IMR-90 (cell line): Measurements from ENCODE around the gene DVL3. TPM values are rescaled to one million over a fixed set of nuclear protein-coding genes. Genes with fewer than 3 reads are reported as not detected.

Experiments used
- ATAC-seq: fragments of 200-7000 bp; cut with Tn5 transposase; 2 replicates; pipeline ENCODE4 v1.9.1; 2020; ENCODE audit warnings: low read depth, mild to moderate bottlenecking, moderate library complexity
- BruUV-seq: library from RNA; stranded (reverse); fragments of 400-500 nt; replicated peaks from 2 replicates; lab custom pipeline; 2021; lab: Mats Ljungman, UMichigan
- CTCF ChIA-PET: fragments of 300-600 bp; formaldehyde crosslinking; extraction: SDS; loops from one replicate; lab custom pipeline; 2021; ENCODE audit warnings: antibody characterized with exemption; lab: Yijun Ruan, JAX
- POLR2A ChIA-PET: fragments of 300-600 bp; sonication (Branson Sonifier 250); formaldehyde crosslinking; loops from one replicate; lab custom pipeline; 2022; ENCODE audit warnings: antibody characterized with exemption; ENCODE audit not compliant: unreplicated experiment; lab: Charles Lee
- DNase-seq: peaks from one replicate; pipeline ENCODE4 v3.0.0; 2013
- H2AFZ ChIP-seq: replicated peaks from 2 replicates; pipeline ENCODE3; 2013; ENCODE audit warnings: low read length, mild to moderate bottlenecking; ENCODE audit not compliant: poor library complexity
- H2AK5ac ChIP-seq: 2 replicates; pipeline ENCODE4 v1.6.1; 2013; ENCODE audit warnings: low read depth, low read length, inconsistent platforms
- H2AK9ac ChIP-seq: replicated peaks from 2 replicates; pipeline ENCODE3; 2013; ENCODE audit warnings: mild to moderate bottlenecking, low read depth, low read length, moderate library complexity; ENCODE audit not compliant: poor library complexity
- H2BK120ac ChIP-seq: 2 replicates; pipeline ENCODE4 v1.6.1; 2013; ENCODE audit warnings: low read depth, low read length, inconsistent platforms
- H2BK15ac ChIP-seq: 3 replicates; pipeline ENCODE4 v1.6.1; 2013; ENCODE audit warnings: low read depth, low read length, inconsistent platforms
- H2BK20ac ChIP-seq: 2 replicates; pipeline ENCODE4 v1.6.1; 2013; ENCODE audit warnings: low read depth, mild to moderate bottlenecking, inconsistent platforms, low read length, moderate library complexity
- H2BK5ac ChIP-seq: 2 replicates; pipeline ENCODE4 v1.6.1; 2013; ENCODE audit warnings: mild to moderate bottlenecking, low read depth, low read length, inconsistent platforms; ENCODE audit not compliant: poor library complexity, severe bottlenecking
- H3K14ac ChIP-seq: replicated peaks from 2 replicates; pipeline ENCODE4 v1.6.1; 2013; ENCODE audit warnings: low read depth, low read length, inconsistent platforms
- H3K18ac ChIP-seq: 2 replicates; pipeline ENCODE4 v1.6.1; 2013; ENCODE audit warnings: low read depth, low read length, control low read depth
- H3K23ac ChIP-seq: 2 replicates; pipeline ENCODE4 v1.6.1; 2013; ENCODE audit warnings: low read depth, low read length, inconsistent platforms
- H3K27ac ChIP-seq: 2 replicates; pipeline ENCODE4 v1.5.1; 2013; ENCODE audit warnings: mild to moderate bottlenecking, control low read depth, low read length; ENCODE audit not compliant: insufficient read depth
- H3K27me3 ChIP-seq: 2 replicates; pipeline ENCODE4 v1.6.1; 2013; ENCODE audit warnings: low read length; ENCODE audit not compliant: control insufficient read depth, insufficient read depth
- H3K36me3 ChIP-seq: 2 replicates; pipeline ENCODE4 v1.6.1; 2013; ENCODE audit warnings: low read length, mixed read lengths; ENCODE audit not compliant: control insufficient read depth, insufficient read depth
- H3K4ac ChIP-seq: 2 replicates; pipeline ENCODE4 v1.6.1; 2013; ENCODE audit warnings: low read depth, low read length, inconsistent platforms
- H3K4me1 ChIP-seq: 2 replicates; pipeline ENCODE4 v1.6.1; 2013; ENCODE audit warnings: low read length, mixed read lengths; ENCODE audit not compliant: control insufficient read depth, insufficient read depth
- H3K4me2 ChIP-seq: 2 replicates; pipeline ENCODE4 v1.6.1; 2013; ENCODE audit warnings: low read depth, mild to moderate bottlenecking, control low read depth, low read length, moderate library complexity
- H3K4me3 ChIP-seq: 2 replicates; pipeline ENCODE4 v1.5.1; 2013; ENCODE audit warnings: low read depth, mild to moderate bottlenecking, control low read depth, low read length, moderate library complexity; ENCODE audit not compliant: insufficient read depth
- H3K56ac ChIP-seq: 2 replicates; pipeline ENCODE4 v1.6.1; 2013; ENCODE audit warnings: low read length, inconsistent platforms; ENCODE audit not compliant: insufficient read depth; ENCODE audit errors: extremely low read depth
- H3K79me1 ChIP-seq, 2 experiments: 2 replicates each; pipeline ENCODE4 v1.6.1; 2013; ENCODE audit warnings: low read length in 2 of 2, inconsistent platforms in 1 of 2, low read depth in 1 of 2
- H3K9ac ChIP-seq: 2 replicates; pipeline ENCODE4 v1.6.1; 2013; ENCODE audit warnings: low read depth, low read length, control low read depth
- H3K9me1 ChIP-seq: 2 replicates; pipeline ENCODE4 v1.6.1; 2013; ENCODE audit warnings: low read length, inconsistent platforms; ENCODE audit not compliant: insufficient read depth
- H3K9me3 ChIP-seq: 2 replicates; pipeline ENCODE4 v1.6.1; 2013; ENCODE audit warnings: low read length; ENCODE audit not compliant: control insufficient read depth, insufficient read depth
- H4K20me1 ChIP-seq: 2 replicates; pipeline ENCODE4 v1.6.1; 2013; ENCODE audit warnings: low read length, inconsistent platforms; ENCODE audit not compliant: insufficient read depth
- H4K5ac ChIP-seq: 2 replicates; pipeline ENCODE4 v1.6.1; 2013; ENCODE audit warnings: mild to moderate bottlenecking, low read depth, low read length, control low read depth
- H4K8ac ChIP-seq, 2 experiments: 2 replicates each; pipeline ENCODE4 v1.6.1; 2013; ENCODE audit warnings: low read depth in 2 of 2, low read length in 2 of 2, control low read depth in 1 of 2, inconsistent platforms in 1 of 2
- H4K91ac ChIP-seq: 2 replicates; pipeline ENCODE4 v1.6.1; 2013; ENCODE audit warnings: low read depth, low read length, inconsistent platforms; ENCODE audit not compliant: insufficient read depth
- BHLHE40 ChIP-seq: fragments of 150-350 bp; IDR thresholded peaks from 2 replicates; pipeline ENCODE4 v1.6.1; 2016; ENCODE audit warnings: mild to moderate bottlenecking, low read depth, low read length
- CEBPB ChIP-seq: IDR thresholded peaks from 2 replicates; pipeline ENCODE4 v1.6.1; 2012; ENCODE audit warnings: low read depth, low read length, improper control_type of control experiment
- CHD1 ChIP-seq: IDR thresholded peaks from 2 replicates; pipeline ENCODE4 v1.6.1; 2012; ENCODE audit warnings: low read depth, low read length, improper control_type of control experiment
- CTCF ChIP-seq: conservative IDR thresholded peaks from 2 replicates; pipeline ENCODE4 v1.5.1; 2012; ENCODE audit warnings: mild to moderate bottlenecking, low read depth, low read length, improper control_type of control experiment
- ELK1 ChIP-seq: fragments of 150-350 bp; IDR thresholded peaks from 2 replicates; pipeline ENCODE4 v1.6.1; 2016; ENCODE audit warnings: low read depth, mild to moderate bottlenecking, low read length, moderate library complexity, borderline replicate concordance
- FOS ChIP-seq: fragments of 150-350 bp; IDR thresholded peaks from 2 replicates; pipeline ENCODE4 v1.6.1; 2016; ENCODE audit warnings: low read depth, low read length
- MAFK ChIP-seq: IDR thresholded peaks from 2 replicates; pipeline ENCODE4 v1.6.1; 2012; ENCODE audit warnings: low read depth, low read length, improper control_type of control experiment
- MAZ ChIP-seq: IDR thresholded peaks from 2 replicates; pipeline ENCODE4 v1.6.1; 2012; ENCODE audit warnings: low read depth, mild to moderate bottlenecking, low read length, improper control_type of control experiment, moderate library complexity, borderline replicate concordance
- MXI1 ChIP-seq: IDR thresholded peaks from 2 replicates; pipeline ENCODE4 v1.6.1; 2012; ENCODE audit warnings: low read depth, mild to moderate bottlenecking, low read length, moderate library complexity, borderline replicate concordance
- NFE2L2 ChIP-seq: fragments of 150-350 bp; IDR thresholded peaks from 2 replicates; pipeline ENCODE4 v1.6.1; 2016; ENCODE audit warnings: low read depth, mild to moderate bottlenecking, low read length
- POLR2A ChIP-seq: IDR thresholded peaks from 2 replicates; pipeline ENCODE4 v1.6.1; 2012; ENCODE audit warnings: mild to moderate bottlenecking, low read depth, low read length
- RAD21 ChIP-seq: IDR thresholded peaks from 2 replicates; pipeline ENCODE4 v1.6.1; 2012; ENCODE audit warnings: low read length, improper control_type of control experiment
- RCOR1 ChIP-seq: IDR thresholded peaks from 2 replicates; pipeline ENCODE4 v1.6.1; 2012; ENCODE audit warnings: mild to moderate bottlenecking, low read length, improper control_type of control experiment; ENCODE audit not compliant: insufficient replicate concordance
- RFX5 ChIP-seq: IDR thresholded peaks from 2 replicates; pipeline ENCODE4 v1.8.0; 2012; ENCODE audit warnings: low read depth, mild to moderate bottlenecking, low read length, moderate library complexity
- SMC3 ChIP-seq: fragments of 150-350 bp; IDR thresholded peaks from 2 replicates; pipeline ENCODE4 v1.6.1; 2016; ENCODE audit warnings: low read depth, mild to moderate bottlenecking, antibody characterized with exemption, low read length, moderate library complexity
- USF2 ChIP-seq: fragments of 150-350 bp; IDR thresholded peaks from 2 replicates; pipeline ENCODE4 v1.6.1; 2017; ENCODE audit warnings: mild to moderate bottlenecking, antibody characterized with exemption, low read length, low read depth
- WGBS, 2 experiments: methylation state at CpG; one replicate each; pipeline versions ENCODE4 v1.1.5 to v1.1.7; 2013; ENCODE audit warnings: missing lambda C conversion rate in 2 of 2; ENCODE audit not compliant: insufficient read length in 1 of 2; ENCODE audit errors: extremely low coverage in 2 of 2; 5-methylcytosine and 5-hydroxymethylcytosine counted together
- dilution Hi-C: fragments of 300-500 bp; cut with HindIII; formaldehyde crosslinking; loops from one replicate; pipeline ENCODE4 v1.14.3; 2018; ENCODE audit warnings: low sequenced_read_pairs; ENCODE audit not compliant: unreplicated experiment
- in situ Hi-C: fragments of 300-500 bp; cut with MboI; formaldehyde crosslinking; loops from 3 replicates; pipeline ENCODE4 v1.14.3; 2019; ENCODE audit warnings: low sequenced_read_pairs, inconsistent platforms, mixed read lengths
- intact Hi-C: fragments of 100-400 bp; cut with micrococcal nuclease; formaldehyde crosslinking; loops from 2 replicates; pipeline ENCODE4 v1.10.0; 2022
- polyA plus RNA-seq, 3 experiments: library from polyadenylated mRNA; depleted of rRNA; stranded (reverse); fragments of >200 nt; gene quantifications; 2 replicates each; pipeline ENCODE4 v1.2.3, GENCODE V29; 2012; ENCODE audit warnings: low replicate concordance in 1 of 3
- total RNA-seq: library from RNA; depleted of rRNA; stranded (reverse); fragments of >200 nt; gene quantifications from 2 replicates; pipeline ENCODE4 v1.2.3, GENCODE V29; 2012

Gene DVL3
- total and polyA plus RNA-seq, 2 of the 4 experiments (the other 2 are of a cell fraction) = 23.3 to 40.4 TPM

GRCh38 chr3:184164648-184165330 lies 9.6 kb downstream of the DVL3 start:
- Histone ChIP-seq H4K91ac (no peak overlapping the region), H3K4me2 (no peak overlapping the region), H2AK9ac (no peak overlapping the region), H3K79me1 (peaks cover 23 to 91% of the 10 kb centered on the region in 2 experiments), H2BK15ac (no peak overlapping the region), H3K9me3 (no peaks in the 10 kb centered on the region), H3K4me1 (peaks cover 15% of the 10 kb centered on the region), H2BK5ac (no peak overlapping the region), H2BK120ac (no peak overlapping the region), H3K9me1 (peaks cover 26% of the 10 kb centered on the region; the same call in 1 of the 2 replicates), H3K4ac (no peak overlapping the region), H3K4me3 (no peak overlapping the region), H4K8ac (no peak overlapping the region), H4K20me1 (peaks cover 76% of the 10 kb centered on the region), H3K27me3 (no peaks in the 10 kb centered on the region), H3K56ac (no peak overlapping the region), H2BK20ac (no peak overlapping the region), H3K23ac (no peak overlapping the region), H3K36me3 (peaks cover 69% of the 10 kb centered on the region), H4K5ac (no peak overlapping the region), H3K14ac (no peak overlapping the region), H2AK5ac (no peak overlapping the region), H3K9ac (no peak overlapping the region), H2AFZ (no peak overlapping the region), H3K18ac (no peak overlapping the region), H3K27ac (no peak overlapping the region)
- DNase-seq (no peak), ATAC-seq (no peak)
- in situ Hi-C loops (no loop called here), intact Hi-C loops (no loop called here), dilution Hi-C loops (no loop called here)
- WGBS, 2 experiments = 93% methylated on average over 2 of the region's 16 CpGs; no CpG with 5 or more reads in 1 of the 2 experiments
- no peak for TF ChIP-seq CHD1
- no peak for TF ChIP-seq NFE2L2
- no peak for TF ChIP-seq MXI1
- TF ChIP-seq CEBPB = no peak
- TF ChIP-seq ELK1 = no peak
- no peak for TF ChIP-seq RCOR1
- no peak for TF ChIP-seq MAZ
- no peak for TF ChIP-seq CTCF
- TF ChIP-seq BHLHE40 = no peak
- no peak for TF ChIP-seq FOS
- TF ChIP-seq RFX5 = no peak
- no peak for TF ChIP-seq POLR2A
- TF ChIP-seq MAFK = no peak
- TF ChIP-seq USF2 = no peak
- no peak for TF ChIP-seq SMC3
- TF ChIP-seq RAD21 = no peak
- BruUV-seq = no TSS peak
- CTCF ChIA-PET = no interaction called here
- POLR2A ChIA-PET = no interaction called here
